Measurements from ENCODE around the gene WNT7B.

Gene WNT7B

GRCh38 chr22:45966895-45967365 is 10.0 kb downstream of the WNT7B start:
- no peak for TF ChIP-seq ZNF274 (IDR thresholded peaks at IDR 0.05; ENCODE audit: low read depth, low read length)
- no peak overlapping the region for H3K4me3 ChIP-seq (ENCODE audit: low read length)

GRCh38 chr22:45966320-45966894 is 10.6 kb downstream of the WNT7B start:
- TF ChIP-seq ZNF274 (IDR thresholded peaks at IDR 0.05; ENCODE audit: low read depth, low read length) = no peak
- no peak overlapping the region for H3K4me3 ChIP-seq (ENCODE audit: low read length)

GRCh38 chr22:45965563-45965962 is 11.4 kb downstream of the WNT7B start:
- H3K4me3 ChIP-seq (ENCODE audit: low read length) = no peak overlapping the region
- TF ChIP-seq ZNF274 (IDR thresholded peaks at IDR 0.05; ENCODE audit: low read depth, low read length) = no peak

- H3K4me3 ChIP-seq (ENCODE audit: low read length) = no peak overlapping the region
- no peak for TF ChIP-seq ZNF274 (IDR thresholded peaks at IDR 0.05; ENCODE audit: low read depth, low read length)
Observed at GRCh38 chr22:45964926-45965527, 11.9 kb downstream of the WNT7B start.

GRCh38 chr22:45964372-45964771 is 12.6 kb downstream of the WNT7B start:
- no peak for TF ChIP-seq ZNF274 (IDR thresholded peaks at IDR 0.05; ENCODE audit: low read depth, low read length)
- no peak overlapping the region for H3K4me3 ChIP-seq (ENCODE audit: low read length)

GRCh38 chr22:45963821-45964220 is 13.1 kb downstream of the WNT7B start:
- H3K4me3 ChIP-seq (ENCODE audit: low read length) = no peak overlapping the region
- TF ChIP-seq ZNF274 (IDR thresholded peaks at IDR 0.05; ENCODE audit: low read depth, low read length) = no peak

- no peak for TF ChIP-seq ZNF274 (IDR thresholded peaks at IDR 0.05; ENCODE audit: low read depth, low read length)
- no peak overlapping the region for H3K4me3 ChIP-seq (ENCODE audit: low read length)
Observed at GRCh38 chr22:45962756-45963324, 14.1 kb downstream of the WNT7B start.

- H3K4me3 ChIP-seq (ENCODE audit: low read length) = no peak overlapping the region
- TF ChIP-seq ZNF274 (IDR thresholded peaks at IDR 0.05; ENCODE audit: low read depth, low read length) = no peak
Observed at GRCh38 chr22:45962434-45962718, 14.6 kb downstream of the WNT7B start.

- no peak for TF ChIP-seq ZNF274 (IDR thresholded peaks at IDR 0.05; ENCODE audit: low read depth, low read length)
- H3K4me3 ChIP-seq (ENCODE audit: low read length) = no peak overlapping the region
Observed at GRCh38 chr22:45961679-45962433, 15.1 kb downstream of the WNT7B start.

GRCh38 chr22:45960477-45961386 is 16.2 kb downstream of the WNT7B start:
- no peak overlapping the region for H3K4me3 ChIP-seq (ENCODE audit: low read length)
- no peak for TF ChIP-seq ZNF274 (IDR thresholded peaks at IDR 0.05; ENCODE audit: low read depth, low read length)

GRCh38 chr22:45959719-45960476 is 17.1 kb downstream of the WNT7B start:
- H3K4me3 ChIP-seq (ENCODE audit: low read length) = no peak overlapping the region
- TF ChIP-seq ZNF274 (IDR thresholded peaks at IDR 0.05; ENCODE audit: low read depth, low read length) = no peak

- H3K4me3 ChIP-seq (ENCODE audit: low read length) = no peak overlapping the region
- TF ChIP-seq ZNF274 (IDR thresholded peaks at IDR 0.05; ENCODE audit: low read depth, low read length) = no peak
Observed at GRCh38 chr22:45958971-45959370, 18.0 kb downstream of the WNT7B start.

GRCh38 chr22:45957826-45958225 is 19.1 kb downstream of the WNT7B start:
- no peak overlapping the region for H3K4me3 ChIP-seq (ENCODE audit: low read length)
- TF ChIP-seq ZNF274 (IDR thresholded peaks at IDR 0.05; ENCODE audit: low read depth, low read length) = no peak

All from GM08714 (cell line).